Measurements from ENCODE around the gene COL12A1. TPM values are rescaled to one million over a fixed set of nuclear protein-coding genes. Genes with fewer than 3 reads are reported as not detected.

The COL12A1 gene
- total and polyA plus RNA-seq, 9 of the 15 experiments (the other 6 are each of a cell fraction or from before 2014, with no cell fraction given), result 0.11 TPM; not detected in 8

- Histone ChIP-seq H3K27ac (ENCODE audit: extremely low read depth, low read depth, low read length) (no peak overlapping the region), H4K20me1 (replicated peaks; ENCODE audit: control insufficient read depth, insufficient read depth, low read length) (no peaks in the 10 kb centered on the region), H3K4me1 (replicated peaks in 1 of 2; ENCODE audit: control insufficient read depth in 2 of 2, insufficient read depth in 2 of 2, low read length in 2 of 2) (no peaks in the 10 kb centered on the region), H3K27me3 (ENCODE audit: control insufficient read depth in 2 of 2, insufficient read depth in 2 of 2, low read length in 2 of 2) (no peaks in the 10 kb centered on the region), H3K9me1 (ENCODE audit: control insufficient read depth, insufficient read depth, low read length) (no peaks in the 10 kb centered on the region), H3K4me2 (ENCODE audit: insufficient read depth, low read length) (no peak overlapping the region), H3K9me3 (replicated peaks; ENCODE audit: control insufficient read depth, insufficient read depth, low read depth, low read length) (no peaks in the 10 kb centered on the region), H3K79me2 (ENCODE audit: control insufficient read depth, insufficient read depth, low read length) (no peaks in the 10 kb centered on the region), H3K4me3 (no peak overlapping the region), H3K9ac (ENCODE audit: insufficient read depth in 1 of 2, low read depth in 2 of 2, low read length in 2 of 2) (no peak overlapping the region), H2AFZ (ENCODE audit: low read depth, low read length) (no peak overlapping the region), H3K36me3 (ENCODE audit: control insufficient read depth, insufficient read depth, low read length) (no peaks in the 10 kb centered on the region)
- ChIA-PET CTCF (ENCODE audit: low intra/inter-chr PET ratio) (no interaction called here), POLR2A (no interaction called here)
- FAIRE-seq (no peak), ATAC-seq (peak; percentile 79), DNase-seq (ENCODE audit: extremely low read depth in 1 of 4, low spot score in 3 of 4) (no peak)
- 0% methylated on average over 2 of the region's 2 CpGs for WGBS (ENCODE audit: insufficient coverage, low coverage, missing lambda C conversion rate)
- TF ChIP-seq CBX2 (IDR thresholded peaks at IDR 0.05; ENCODE audit: insufficient read depth, low read length, poor library complexity, severe bottlenecking) (no peak), TEAD2 (tag; IDR thresholded peaks at IDR 0.05) (no peak), TEAD1 (CRISPR knock-in tag; IDR thresholded peaks at IDR 0.05) (no peak), CTCFL (IDR thresholded peaks at IDR 0.05; ENCODE audit: borderline replicate concordance, insufficient read depth, low read depth, low read length, poor library complexity, severe bottlenecking) (peak; percentile 78), ZNF644 (tag; IDR thresholded peaks at IDR 0.05; ENCODE audit: low read depth) (no peak), ERF (CRISPR knock-in tag; IDR thresholded peaks at IDR 0.05) (no peak)
- BruUV-seq (replicated peaks), result no TSS peak
- in situ Hi-C loops (cut with MboI), result loop anchor here (5.0 kb wide), 1 partner anchor 1476 kb away; no protein-coding TSS in a partner anchor
- intact Hi-C loops (cut with micrococcal nuclease), result loop anchor here (5.0 kb wide), 1 partner anchor 1121 kb away; no protein-coding TSS in a partner anchor
These were observed 7.9 kb upstream of the COL12A1 start for GRCh38 chr6:75213732-75214131.

All from K562 (cell line).